Stimulated activated CD4-positive, alpha-beta T cell treated with anti-CD3 and anti-CD28 coated beads, TNF-alpha, amount 100 ng/mL, for 24 hours (primary cell): Measurements from ENCODE around the gene ARL6IP1.
"Not testable (repeated sequence)": the region's sequence is repeated elsewhere in the genome, so short reads cannot be mapped to it uniquely, and the experiment has no call there.

ENCODE experiments used
- DNase-seq, 3 experiments: peaks; one replicate each; pipeline ENCODE4 v3.0.0-alpha.2; 2020; ENCODE audit warnings: low read depth in 3 of 3

ARL6IP1 gene

DNA sequence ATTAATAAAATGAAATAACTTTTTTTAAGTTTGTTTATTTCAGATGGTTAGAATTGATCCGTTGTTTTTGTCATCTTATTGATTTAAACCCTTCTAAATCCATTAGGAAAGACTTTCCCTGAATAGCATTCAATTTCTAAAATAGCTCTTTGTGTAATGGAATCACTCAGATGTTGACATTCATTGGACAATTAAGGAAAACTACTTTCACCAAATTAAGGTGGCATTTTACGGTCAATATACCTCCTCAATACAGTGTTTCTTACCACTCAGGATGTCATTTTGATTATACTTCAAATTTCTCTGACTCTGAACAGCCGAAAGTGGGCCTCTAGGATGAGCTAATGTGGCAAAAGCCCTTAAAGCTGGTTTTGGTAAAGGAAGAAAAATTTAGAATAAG, 1.8 kb downstream of the ARL6IP1 start:
- DNase-seq = no peak

DNA sequence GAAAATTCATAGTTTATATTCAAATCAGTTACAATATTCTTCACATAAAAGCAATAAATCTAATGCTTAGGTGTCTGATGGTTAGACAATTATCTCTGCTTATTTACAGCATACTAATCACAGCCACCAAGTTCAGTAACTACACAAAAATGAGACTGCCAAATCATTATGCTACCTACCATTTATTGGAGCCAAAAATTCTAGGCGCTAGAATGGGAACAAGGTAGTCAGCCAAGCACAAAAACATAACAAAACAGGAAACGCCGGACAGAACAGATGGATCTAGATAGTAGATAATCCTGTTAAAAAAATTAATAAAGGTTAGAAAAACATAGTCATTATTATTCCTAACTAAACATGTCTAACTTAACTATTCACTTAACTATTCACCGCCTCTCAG, 3.6 kb downstream of the ARL6IP1 start:
- DNase-seq = no peak

DNA sequence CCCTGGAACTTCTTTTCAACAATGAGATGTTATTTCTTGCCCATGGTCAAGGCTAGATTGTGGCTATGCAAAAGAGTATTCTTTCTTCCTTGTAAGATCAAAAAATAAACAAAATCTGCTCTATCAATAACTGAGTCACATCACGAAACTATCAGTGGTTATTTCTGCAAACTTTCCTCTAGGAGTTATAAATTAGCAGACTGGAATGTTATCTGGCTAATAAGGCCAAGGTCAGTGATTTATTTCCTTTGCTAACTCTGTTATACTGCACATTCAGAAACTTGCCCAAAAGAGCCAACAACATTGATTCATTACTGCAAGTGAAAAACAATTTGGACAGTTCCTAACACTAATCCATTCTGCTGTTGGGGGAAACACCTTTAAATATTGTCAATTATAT, 5.0 kb downstream of the ARL6IP1 start:
- DNase-seq = no peak

DNA sequence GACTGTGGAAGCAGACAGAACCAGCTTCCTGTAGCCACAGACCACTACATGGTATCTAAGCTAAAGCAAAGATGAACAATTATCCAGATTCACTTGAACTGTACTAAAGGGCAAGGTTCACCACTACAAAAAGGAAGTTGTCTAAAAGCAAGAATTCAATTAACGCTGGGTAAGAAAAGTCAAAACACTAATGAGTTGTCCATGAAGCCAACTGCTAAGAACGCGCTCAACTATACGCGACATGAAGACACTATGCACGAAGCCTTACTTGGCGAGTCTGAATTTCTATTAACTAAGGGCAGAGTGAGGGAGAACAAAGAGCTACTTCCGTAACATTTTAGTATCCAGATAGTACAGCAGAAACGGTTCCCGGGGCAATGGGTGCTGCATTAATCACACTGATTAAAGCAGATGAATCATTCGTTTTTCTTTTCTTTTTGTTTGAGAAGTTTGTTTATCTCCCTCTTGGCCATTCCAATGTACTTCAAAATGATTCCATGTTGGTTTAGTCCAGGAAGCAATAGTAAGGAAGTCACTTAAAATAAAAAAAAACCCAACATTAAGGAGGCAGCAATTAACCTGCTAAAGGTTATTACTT, 8.4 kb downstream of the ARL6IP1 start:
- no peak for DNase-seq

DNA sequence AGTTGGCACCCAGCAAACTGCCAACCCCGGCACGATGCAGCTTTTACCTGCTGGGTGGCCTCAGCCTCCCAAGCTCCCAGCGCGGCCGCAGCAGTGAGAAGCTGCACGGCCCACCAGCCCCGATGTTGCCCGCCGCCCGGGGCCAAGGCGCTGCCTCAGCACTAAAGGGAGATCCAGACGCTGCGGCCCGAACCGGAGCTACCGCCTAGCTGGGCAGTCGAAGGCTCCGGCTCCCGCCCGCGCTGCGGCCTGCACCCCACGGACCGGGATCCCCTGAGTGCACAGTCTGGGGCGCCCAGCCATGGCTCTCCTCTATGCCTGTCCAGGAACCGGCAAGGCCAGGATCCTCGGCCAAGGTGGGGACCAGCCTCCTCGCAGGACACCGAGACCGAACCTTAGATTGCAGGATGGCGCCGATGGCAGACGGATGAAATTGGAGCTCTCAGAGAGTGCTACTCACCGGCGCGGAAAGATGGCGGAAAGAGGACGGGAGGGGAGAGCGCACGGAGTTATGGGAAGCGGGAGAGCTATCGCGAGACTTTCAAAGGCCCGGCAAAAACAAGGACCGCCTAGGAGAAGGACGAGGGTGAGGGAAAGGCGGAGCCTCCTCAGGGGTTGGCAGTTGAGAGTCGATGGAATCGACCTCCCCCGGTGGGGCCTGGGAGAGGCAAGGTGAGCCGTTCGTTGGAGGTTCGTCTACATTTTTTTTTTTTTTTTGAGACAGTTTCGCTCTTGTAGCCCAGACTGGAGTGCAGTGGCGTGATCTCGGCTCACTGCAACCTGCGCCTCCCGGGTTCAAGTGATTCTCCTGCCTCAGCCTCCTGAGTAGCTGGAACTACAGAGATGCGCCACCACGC, 11.3 kb downstream of the ARL6IP1 start, which contains the start of gene RPS15A:
RPS15A (minus strand) TSS at position 485 of the 857 bp plus-strand sequence. CDS start 1,221 bp downstream, outside the sequence.
- peak; percentile 82 to 90 (median 86) for DNase-seq

DNA sequence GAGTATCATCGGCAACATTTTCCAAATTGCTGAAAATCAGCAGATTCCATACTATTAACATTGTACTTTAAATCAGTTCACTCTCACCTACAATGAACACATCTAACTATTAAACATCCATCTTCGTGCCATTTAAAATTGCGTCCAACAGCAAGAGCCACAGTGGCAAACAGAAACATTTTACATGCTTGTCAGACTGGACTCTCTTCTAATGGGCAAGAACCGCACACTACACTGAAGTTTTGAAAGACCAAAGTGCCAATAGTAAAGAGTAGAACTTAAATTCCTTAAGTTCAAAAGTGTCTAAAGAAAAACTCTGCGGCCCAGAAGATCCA, 11.9 kb downstream of the ARL6IP1 start:
- DNase-seq = no peak

DNA sequence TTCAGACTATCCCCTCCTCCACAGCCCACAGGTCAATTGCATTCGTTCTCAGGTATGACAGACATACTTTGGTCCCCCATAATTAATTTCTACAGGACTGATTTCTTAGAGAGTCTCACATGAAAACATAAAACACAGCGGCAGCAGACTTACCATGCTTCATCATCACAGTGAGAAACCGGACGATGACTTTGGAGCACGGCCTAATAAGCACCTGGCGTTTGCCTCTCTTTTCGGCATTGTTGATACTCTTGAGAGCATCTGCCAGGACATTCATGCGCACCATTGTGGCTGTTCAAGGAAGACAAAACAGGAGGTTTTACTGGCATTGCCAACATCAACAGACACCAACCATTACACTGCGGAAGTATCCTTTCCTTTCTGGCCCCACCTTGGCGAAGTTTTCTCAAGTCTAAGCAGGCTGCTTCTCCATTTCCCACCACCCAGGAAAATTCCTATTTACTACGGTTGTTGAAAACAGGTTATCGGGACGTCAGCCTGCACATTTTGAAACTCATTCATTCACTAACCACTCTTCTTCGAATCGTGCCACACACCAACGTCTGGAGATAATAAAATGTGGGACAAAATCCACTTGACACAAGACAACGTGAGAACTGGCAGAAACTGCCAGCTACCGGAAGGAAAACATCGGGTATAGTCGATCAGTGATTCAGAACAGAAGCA, 12.4 kb downstream of the ARL6IP1 start:
- no peak for DNase-seq

DNA sequence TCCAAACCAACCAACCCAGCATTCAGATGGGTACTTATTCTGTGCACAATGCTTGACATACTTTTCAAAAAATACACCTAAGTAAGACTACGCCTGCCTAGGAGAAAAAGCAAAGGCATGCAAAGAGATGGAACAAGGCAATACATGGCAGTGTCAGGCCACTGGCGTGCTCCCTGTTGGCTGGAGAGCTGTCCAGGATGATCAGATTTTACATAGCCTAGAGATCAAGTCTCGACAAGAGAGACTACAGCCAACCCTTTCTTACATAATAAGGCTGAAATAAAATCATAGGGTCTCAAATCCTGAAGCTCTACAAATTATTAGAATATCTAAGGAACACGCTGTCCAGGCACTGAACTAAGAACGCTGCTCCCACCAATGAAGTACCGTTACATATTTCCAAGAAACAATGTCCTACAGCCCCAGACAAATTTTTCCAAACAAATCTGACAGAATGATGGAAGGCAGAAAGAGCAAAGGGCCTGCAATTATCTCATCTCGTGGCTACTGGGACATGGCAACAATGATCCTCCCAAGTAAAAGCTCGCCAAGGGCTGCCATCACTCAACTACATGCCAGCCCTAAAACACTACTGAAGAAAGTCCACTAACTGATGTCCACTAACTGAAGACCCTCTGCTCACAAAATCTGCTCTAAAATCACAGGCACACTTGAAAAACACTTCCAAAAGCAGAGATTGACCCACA, 16.3 kb downstream of the ARL6IP1 start:
- DNase-seq = no peak

DNA sequence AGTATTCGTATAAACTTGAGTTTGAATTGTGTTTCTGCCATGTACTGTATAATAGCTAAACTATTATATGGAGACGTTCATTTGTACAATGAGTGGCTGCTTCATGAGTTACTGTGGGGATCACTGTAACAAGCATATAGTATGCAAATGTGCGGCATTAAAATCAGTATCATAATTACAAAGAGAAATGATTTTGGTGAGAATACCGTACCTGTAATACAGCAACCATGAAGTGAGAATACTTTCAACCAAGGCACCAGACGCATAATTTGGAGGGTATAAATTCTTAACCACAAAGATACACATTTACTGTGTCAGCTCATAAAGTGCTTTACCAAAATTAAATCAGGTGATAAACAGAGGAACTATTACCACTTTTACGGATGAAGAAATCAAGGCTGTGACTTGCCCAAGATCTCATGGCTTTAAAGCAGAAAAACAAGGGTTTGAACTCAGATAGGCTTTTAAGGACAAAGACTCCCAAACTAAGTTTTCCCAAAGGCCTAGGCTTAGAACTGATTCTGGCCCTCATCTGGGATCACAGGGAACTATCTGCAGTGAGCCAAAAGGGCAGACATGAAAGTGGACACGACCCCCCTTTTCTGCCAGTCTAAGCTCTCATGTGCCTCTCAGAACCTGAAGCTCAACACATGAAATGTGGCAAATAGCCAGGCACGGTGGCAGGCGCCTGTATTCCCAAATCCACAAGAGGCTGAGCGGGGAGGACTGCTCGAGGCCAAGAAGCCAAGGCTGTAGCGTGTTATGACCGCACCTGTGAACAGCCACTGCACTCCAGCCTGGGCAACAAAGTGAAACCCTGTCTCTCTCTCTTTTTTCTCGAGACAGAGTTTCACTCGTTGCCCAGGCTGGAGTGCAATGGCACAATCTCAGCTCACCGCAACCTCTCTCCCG, 17.7 kb downstream of the ARL6IP1 start:
- DNase-seq = no peak

DNA sequence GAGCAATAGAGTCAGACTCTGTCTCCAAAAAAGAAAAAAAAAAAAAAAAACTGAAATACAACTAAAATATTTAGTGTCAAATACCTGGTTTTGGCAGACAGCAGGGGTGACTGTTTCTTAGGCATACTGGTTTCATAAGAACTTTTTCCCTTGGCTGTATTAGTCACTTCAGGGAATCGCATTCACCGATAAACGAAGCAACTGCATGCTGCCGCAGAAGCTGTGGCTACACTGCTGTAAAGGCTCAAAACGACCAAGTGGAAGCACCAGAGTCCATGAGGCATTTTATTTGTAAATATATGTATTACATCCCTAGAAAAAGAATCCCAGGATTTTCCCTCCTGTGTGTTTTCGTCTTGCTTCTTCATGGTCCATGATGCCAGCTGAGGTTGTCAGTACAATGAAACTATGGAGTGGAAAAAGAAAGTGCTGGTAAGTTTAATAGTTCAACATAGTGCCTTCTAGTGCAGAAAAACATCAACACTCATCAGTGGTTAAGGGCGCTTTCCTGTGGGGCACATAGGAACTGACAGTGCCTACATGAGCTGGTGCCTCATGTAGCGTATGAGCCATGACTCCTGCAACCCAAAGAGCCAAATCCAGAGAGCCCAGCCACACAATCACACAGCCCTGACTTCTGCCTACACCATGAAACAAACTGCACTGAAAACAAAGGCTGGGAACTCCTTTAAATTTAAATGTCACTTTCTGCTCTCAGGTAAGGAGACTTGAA, 18.5 kb downstream of the ARL6IP1 start:
- no peak for DNase-seq

DNA sequence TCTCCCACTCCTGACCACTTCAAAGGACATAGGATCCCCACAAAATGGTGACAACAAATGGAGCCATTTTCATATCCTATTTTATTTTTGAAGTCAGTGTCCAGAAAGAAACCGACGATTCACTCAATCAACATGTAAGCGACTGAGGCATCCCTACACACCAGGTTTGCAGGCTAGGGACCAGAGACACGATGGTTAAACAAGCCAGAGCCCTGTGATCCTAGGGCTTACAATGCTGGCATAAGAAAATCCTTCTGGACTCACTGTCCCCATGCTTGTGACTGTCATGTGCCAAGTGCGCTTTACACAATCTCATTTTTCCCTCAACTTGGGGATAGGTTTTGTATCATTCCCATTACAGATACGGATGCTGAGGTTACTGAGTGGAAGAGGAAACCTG, 20.1 kb downstream of the ARL6IP1 start:
- not testable (repeated sequence) for DNase-seq

DNA sequence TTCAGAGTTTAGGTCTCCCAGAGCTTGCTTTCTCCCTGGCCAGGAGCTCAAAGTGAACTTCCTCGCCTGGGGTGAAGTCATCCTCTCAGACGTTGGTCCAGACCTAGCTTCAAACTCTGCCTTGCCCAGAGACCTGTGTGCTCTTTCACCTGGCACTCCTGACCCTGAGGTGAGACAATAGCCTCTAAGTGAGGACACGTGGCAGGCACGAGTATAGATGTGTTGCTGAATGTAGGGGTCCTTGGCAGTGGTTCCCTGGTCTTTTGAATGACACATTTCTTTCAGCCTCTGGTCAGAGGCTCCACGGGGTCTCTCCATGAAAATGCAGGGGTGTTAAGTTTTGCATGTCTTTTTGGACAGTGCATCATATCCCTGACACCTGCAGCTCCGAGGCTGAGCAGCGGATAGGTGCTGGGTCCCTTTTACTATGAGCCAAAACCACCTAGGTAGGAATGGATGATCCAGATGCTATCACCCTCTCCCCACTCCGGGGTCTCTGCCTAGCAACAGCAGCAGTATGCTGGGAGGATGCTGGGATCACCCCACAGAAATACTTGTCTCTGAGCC, 20.8 kb downstream of the ARL6IP1 start:
- not testable (repeated sequence) for DNase-seq

DNA sequence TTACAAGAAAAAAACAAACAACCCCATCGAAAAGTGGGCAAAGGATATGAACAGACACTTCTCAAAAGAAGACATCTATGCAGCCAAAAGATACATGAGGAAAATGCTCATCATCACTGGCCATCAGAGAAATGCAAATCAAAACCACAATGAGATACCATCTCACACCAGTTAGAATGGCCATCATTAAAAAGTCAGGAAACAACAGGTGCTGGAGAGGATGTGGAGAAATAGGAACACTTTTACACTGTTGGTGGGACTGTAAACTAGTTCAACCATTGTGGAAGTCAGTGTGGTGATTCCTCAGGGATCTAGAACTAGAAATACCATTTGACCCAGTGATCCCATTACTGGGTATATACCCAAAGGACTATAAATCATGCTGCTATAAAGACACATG, 23.7 kb downstream of the ARL6IP1 start:
- DNase-seq = not testable (repeated sequence)

DNA sequence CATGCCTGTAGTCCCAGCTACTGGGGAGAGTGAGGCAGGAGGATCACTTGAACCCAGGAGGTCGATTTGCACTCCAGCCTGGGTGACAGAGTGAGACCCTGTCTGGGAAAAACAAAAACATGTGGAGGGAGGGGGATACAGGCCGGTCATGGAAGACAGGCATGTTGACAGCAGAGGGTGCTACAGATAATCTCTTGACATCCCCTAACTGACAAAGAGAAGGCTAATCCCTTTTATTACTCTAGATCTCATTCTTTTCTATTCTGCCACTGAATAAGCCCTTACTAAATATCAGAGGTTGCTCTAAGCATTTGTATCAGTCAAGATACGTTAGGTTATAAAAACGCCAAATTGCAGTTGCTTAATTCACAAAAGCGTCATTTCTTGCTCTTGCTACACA, 25.0 kb downstream of the ARL6IP1 start:
- DNase-seq = not testable (repeated sequence)

DNA sequence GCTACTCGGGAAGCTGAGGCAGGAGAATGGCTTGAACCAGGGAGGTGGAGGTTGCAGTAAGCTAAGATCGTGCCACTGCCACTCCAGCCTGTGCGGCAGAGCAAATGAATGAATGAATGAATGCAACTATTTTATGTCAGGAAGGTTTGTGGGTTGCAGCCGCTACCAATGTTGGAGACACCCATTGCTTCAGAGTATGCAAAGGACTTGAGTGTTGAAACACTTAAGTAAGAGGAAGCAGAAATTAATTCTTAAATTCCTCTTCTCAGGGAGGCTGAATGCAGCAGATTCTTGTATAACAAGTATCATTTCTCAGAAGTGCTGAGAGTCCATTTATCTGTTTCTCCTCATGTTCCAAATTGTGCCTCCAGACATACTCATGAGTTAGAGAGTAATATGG, 26.7 kb downstream of the ARL6IP1 start:
- DNase-seq = not testable (repeated sequence)

DNA sequence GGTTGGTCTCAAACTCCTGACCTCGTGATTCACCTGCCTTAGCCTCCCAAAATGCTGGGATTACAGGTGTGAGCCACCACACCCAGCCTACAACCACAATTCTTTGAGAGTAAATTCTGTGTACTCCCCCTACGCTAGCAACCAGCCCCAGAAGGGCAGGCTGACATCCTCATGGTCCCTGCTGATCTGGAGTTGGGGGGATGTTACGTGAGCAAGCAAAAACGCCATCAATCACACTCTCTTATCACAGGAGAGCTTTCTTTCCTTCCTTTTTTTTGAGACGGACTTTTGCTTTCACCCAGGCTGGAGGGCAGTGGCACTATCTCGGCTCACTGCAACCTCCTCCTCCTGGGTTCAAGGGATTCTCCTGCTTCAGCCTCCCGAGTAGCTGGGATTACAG, 29.2 kb downstream of the ARL6IP1 start:
- DNase-seq = not testable (repeated sequence)

DNA sequence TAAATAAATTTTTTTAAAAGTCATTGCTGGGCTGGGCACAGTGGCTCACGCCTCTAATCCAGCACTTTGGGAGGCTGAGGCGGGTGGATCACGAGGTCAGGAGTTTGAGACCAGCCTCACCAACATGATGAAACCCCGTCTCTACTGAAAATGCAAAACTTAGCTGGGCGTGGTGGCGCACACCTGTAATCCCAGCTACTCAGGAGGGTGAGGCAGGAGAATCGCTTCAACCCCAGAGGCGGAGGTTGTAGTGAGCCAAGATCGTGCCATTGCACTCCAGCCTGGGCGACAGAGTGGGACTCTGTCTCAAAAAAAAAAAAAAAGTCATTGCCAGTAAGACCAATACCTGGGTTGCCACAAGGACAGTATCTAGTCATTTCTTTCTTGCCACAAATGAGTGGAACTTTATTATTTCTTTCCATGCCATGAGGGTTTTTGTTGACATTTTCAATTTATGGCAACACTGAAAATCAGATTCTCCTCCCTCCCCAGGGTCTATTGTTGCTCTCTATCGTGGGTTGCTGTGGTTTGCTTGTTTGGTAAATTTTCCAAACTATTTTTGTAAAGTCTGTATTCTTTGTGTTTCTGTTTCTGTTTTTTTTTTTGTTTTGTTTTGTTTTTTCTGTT, 30.9 kb downstream of the ARL6IP1 start:
- not testable (repeated sequence) for DNase-seq

DNA sequence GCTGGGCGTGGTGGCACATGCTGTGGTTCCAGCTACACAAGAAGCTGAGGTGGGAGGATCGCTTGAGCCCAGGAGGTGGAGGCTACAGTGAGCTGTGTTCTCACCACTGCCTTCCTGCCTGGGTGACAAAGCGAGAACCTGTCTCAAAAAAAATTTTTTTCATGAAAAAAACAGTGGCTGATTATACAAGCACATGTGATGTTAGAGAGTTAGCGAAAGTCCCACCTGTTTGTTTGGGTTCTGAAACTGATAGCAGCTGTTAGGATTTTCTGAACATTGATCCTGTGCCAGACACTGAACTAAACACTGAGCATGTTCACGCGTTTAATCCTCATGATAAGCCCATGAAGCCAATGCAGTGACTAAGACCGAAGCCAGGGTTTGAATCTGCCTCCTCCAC, 34.1 kb downstream of the ARL6IP1 start:
- DNase-seq = not testable (repeated sequence)

DNA sequence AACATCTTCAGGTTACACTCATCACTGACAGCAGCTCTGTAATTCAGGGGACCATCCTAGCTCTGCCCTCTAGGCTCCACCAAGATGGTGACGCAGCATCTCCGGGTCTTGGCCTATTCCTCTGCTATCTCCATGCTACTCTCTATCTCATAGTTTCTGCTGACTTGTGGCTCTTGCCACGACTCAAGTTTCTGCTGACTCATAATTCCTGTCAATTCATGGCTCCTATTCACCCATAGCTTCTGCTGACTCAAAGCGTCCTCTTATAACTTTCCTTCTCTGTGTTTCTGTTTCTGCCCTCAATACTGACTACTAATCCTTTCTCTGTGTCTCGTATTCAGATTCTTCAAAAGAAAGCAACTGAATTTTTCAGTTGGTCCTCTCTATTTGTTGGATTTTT, 38.6 kb downstream of the ARL6IP1 start:
- DNase-seq = not testable (repeated sequence)
